Motor neuron (in vitro differentiated cells): ENCODE measurements around the gene PAPPA2. TPM values are rescaled to one million over a fixed set of nuclear protein-coding genes. Genes with fewer than 3 reads are reported as not detected.
A peak's percentile ranks its signal among the peaks of the same experiment; 100 is the strongest.
"Not testable (repeated sequence)": the region's sequence is repeated elsewhere in the genome, so short reads cannot be mapped to it uniquely, and the experiment has no call there.

Source experiments
- ATAC-seq, 8 experiments: fragments of 200-7000 bp; cut with Tn5 transposase; replicated peaks in 6 of 8; 2 replicates each; pipeline ENCODE4 v1.8.0; 2021; ENCODE audit warnings: mild to moderate bottlenecking in 8 of 8, moderate library complexity in 8 of 8
- H3K27ac ChIP-seq, 2 donors: fragments of 250-450 bp; sonication (Bioruptor Pico); 2 replicates each; pipeline ENCODE4 v1.9.0; 2021; ENCODE audit warnings: antibody characterized with exemption in 2 of 2, mild to moderate bottlenecking in 2 of 2, moderate library complexity in 1 of 2
- H3K4me1 ChIP-seq, 2 donors: fragments of 250-450 bp; sonication (Bioruptor Pico); replicated peaks in 1 of 2; 2 replicates each; pipeline ENCODE4 v1.6.1; 2021; ENCODE audit warnings: antibody characterized with exemption in 2 of 2, mild to moderate bottlenecking in 2 of 2, moderate library complexity in 1 of 2
- H3K4me3 ChIP-seq, 5 donors: fragments of 250-450 bp; sonication (Bioruptor Pico); 2 replicates each; pipeline ENCODE4 v1.9.0; 2021; ENCODE audit warnings: antibody characterized with exemption in 5 of 5, mild to moderate bottlenecking in 5 of 5, moderate library complexity in 4 of 5
- WGBS, 10 experiments: fragments of 450-650 bp; shearing (Covaris generic); methylation state at CpG; one replicate each; pipeline ENCODE4 v1.0.0; 2022; 5-methylcytosine and 5-hydroxymethylcytosine counted together
- in situ Hi-C, 9 experiments: fragments of 400-800 bp; cut with MboI; loops; one replicate each; pipeline ENCODE4 v1.15.0; 2021; ENCODE audit warnings: low sequenced_read_pairs in 9 of 9, low pct_unique_long_range_greater_than_20kb in 2 of 9; ENCODE audit not compliant: unreplicated experiment in 9 of 9
- total RNA-seq, 8 experiments: library from RNA; unstranded; fragments of 300-600 nt; gene quantifications; 2 replicates each; pipeline versions ENCODE4 v1.2.3 to v1.2.4, GENCODE V29; 2022

Gene PAPPA2
- total RNA-seq, 8 experiments from 2014 or later, result 1.8 to 82.0 (median 7.1) TPM

GRCh38 chr1:176601348-176601747 lies 138.4 kb downstream of the PAPPA2 start:
- Histone ChIP-seq H3K4me1 (no peaks in the 10 kb centered on the region), H3K27ac (no peak overlapping the region), H3K4me3 (no peak overlapping the region)
- WGBS, 10 experiments, result 0 to 100% (median 51%) methylated on average over 1 to 3 of the region's 3 CpGs; no CpG with 5 or more reads in 2 of the 10 experiments
- peak in 3 of 8 experiments; percentile 41 to 96 (median 90) for ATAC-seq
- in situ Hi-C loops, result no loop called here

GRCh38 chr1:176602388-176603004 lies 139.5 kb downstream of the PAPPA2 start:
- H3K27ac ChIP-seq, result no peak overlapping the region
- in situ Hi-C loops, result no loop called here
- no peak for ATAC-seq
- no peaks in the 10 kb centered on the region for H3K4me1 ChIP-seq
- 23 to 100% (median 53%) methylated on average over 1 to 5 of the region's 5 CpGs for WGBS, 10 experiments
- no peak overlapping the region for H3K4me3 ChIP-seq

DNA sequence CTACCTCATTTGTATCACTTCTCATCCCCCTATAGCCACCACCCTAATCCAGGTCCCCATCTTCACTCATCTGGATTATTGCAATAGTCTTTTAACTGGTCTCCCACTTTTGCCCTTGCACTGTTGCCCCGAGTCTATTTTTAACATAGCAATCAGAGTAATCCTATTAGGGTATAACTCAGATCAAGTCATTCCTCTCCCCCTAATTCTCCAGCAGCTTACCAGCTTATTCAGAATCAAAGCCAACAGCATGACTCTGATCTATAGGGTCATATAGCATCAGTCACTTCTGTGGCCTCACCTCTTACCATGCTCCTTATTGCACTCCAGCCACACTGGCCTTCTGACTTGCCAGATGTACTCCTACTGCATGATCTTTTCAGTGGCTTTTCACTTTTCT lies 140.7 kb downstream of the PAPPA2 start:
- in situ Hi-C loops, result no loop called here
- 20 to 100% (median 78%) methylated on average over 1 of the region's 1 CpG; no CpG with 5 or more reads in 4 of the 10 experiments for WGBS, 10 experiments
- Histone ChIP-seq H3K27ac (no peak overlapping the region), H3K4me1 (no peaks in the 10 kb centered on the region), H3K4me3 (no peak overlapping the region)
- no peak for ATAC-seq

GRCh38 chr1:176604461-176604860 lies 141.5 kb downstream of the PAPPA2 start:
- Histone ChIP-seq H3K27ac (no peak overlapping the region), H3K4me3 (no peak overlapping the region), H3K4me1 (no peaks in the 10 kb centered on the region)
- in situ Hi-C loops, result no loop called here
- no peak for ATAC-seq
- WGBS, 10 experiments, result 0 to 92% (median 69%) methylated on average over 1 to 2 of the region's 2 CpGs

DNA sequence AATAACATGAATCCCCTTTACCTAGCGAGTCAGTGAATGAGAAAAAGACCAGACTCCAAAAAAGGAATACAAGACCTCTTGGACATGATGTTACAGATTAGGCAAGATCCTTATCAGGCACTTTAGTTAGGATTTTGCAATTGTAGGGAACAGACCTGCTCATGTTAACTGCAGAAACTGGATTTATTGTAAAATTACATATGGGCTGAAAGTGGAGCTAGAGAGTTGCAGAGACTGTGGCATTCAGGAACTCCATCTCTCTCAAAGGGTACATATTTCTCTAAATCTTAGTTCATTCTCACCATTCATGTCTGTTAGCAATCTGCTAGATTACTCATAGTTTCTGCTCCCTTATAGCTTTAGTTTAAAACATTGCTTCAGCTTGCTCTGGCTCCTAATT lies 142.2 kb downstream of the PAPPA2 start:
- ATAC-seq, result no peak
- Histone ChIP-seq H3K27ac (no peak overlapping the region), H3K4me3 (no peak overlapping the region), H3K4me1 (no peaks in the 10 kb centered on the region)
- 22 to 100% (median 82%) methylated on average over 1 of the region's 1 CpG; no CpG with 5 or more reads in 2 of the 10 experiments for WGBS, 10 experiments
- in situ Hi-C loops, result no loop called here

DNA sequence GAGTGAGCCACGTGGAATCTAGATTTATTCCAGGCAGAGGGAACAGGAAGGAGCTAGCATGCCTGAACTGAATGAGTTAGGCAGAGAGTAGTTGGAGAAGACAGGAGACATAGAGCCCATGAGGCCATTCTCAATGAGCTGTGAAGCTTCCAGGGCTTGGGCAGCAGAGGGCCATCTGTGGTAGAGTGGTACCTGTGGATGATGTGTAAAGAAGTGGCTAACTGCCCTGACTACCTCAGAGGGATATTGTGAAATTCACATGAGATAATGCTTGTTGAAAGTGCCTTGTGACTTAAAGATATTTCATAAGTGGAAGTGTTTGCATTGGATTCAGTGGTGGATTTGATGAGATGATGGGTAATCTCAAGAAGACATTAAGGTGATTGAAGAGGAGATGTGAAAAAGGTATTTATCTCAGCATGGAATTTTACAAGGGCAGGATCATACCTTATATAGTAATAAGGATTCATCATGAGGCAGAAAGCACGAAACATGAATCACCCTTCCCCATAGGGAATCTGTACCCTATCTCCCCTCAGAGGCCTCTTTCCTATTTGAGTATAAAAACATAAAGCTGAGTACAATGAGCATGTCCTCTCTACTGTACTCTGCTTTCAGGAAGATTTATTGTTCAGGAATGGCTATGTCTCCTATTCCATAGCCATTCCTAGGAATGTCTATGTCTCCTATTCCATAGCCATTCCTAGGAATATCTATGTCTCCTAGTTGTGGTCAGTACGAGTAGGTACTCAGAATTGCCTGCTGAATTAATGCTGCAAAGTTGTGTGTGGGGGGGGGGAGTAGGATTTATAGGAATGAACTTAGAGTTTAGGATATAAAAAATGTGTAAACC lies 146.8 kb downstream of the PAPPA2 start:
- in situ Hi-C loops, result no loop called here
- WGBS, 10 experiments, result 23 to 100% (median 74%) methylated on average over 1 to 3 of the region's 3 CpGs; no CpG with 5 or more reads in 1 of the 10 experiments
- Histone ChIP-seq H3K4me3 (no peak overlapping the region), H3K27ac (no peak overlapping the region), H3K4me1 (no peaks in the 10 kb centered on the region)
- ATAC-seq, result peak in 2 of 8 experiments; percentile 16 to 33

DNA sequence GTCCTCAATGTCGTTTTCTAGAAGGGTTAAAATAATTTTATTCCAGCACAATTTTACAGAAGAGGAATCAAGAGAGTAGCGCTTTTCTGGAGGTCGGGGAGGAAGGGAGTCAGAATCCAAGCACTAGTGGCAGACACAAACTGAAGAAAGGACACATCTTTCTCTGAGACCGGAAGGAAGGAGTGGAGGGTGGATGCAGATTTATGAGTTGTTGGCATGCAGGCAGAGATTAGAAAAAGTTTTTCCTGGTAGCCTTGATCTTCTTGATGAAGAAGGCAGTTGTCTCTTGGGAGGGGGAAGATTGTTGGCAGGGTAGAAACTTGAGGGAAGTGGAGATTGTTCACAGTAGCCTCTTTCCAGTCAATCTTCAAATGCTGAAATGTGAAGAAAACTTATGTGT lies 149.8 kb downstream of the PAPPA2 start:
- in situ Hi-C loops, result no loop called here
- Histone ChIP-seq H3K4me3 (no peak overlapping the region), H3K27ac (no peak overlapping the region), H3K4me1 (no peaks in the 10 kb centered on the region)
- ATAC-seq, result no peak
- WGBS, 10 experiments, result 12 to 100% (median 47%) methylated on average over 1 to 4 of the region's 4 CpGs; no CpG with 5 or more reads in 1 of the 10 experiments

DNA sequence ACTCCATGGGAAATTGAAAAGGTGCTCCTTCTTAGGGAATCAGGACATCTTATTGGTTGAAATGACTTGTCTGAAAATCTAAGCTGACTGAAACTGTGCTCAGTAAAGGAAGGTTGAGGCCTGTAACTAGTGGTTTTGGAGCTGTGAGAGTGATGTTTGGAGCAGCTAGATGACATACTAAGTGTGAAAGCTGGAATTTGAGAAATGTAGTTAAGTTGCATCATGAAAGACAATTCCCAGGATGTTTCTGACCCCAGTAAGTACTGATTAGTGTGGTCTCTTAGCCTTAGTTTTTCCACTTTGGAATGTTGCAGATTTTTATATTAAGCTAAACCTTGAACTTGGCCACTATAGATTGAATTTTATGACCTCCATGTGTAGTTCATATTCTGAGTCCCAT lies 154.9 kb downstream of the PAPPA2 start:
- in situ Hi-C loops, result no loop called here
- no peak overlapping the region for H3K27ac ChIP-seq
- no peaks in the 10 kb centered on the region for H3K4me1 ChIP-seq
- ATAC-seq, result no peak
- H3K4me3 ChIP-seq, result no peak overlapping the region

GRCh38 chr1:176619261-176619660 lies 156.3 kb downstream of the PAPPA2 start:
- no peak for ATAC-seq
- WGBS, 10 experiments, result 17 to 100% (median 83%) methylated on average over 1 of the region's 1 CpG; no CpG with 5 or more reads in 1 of the 10 experiments
- H3K4me3 ChIP-seq, result no peak overlapping the region
- no peak overlapping the region for H3K27ac ChIP-seq
- no peaks in the 10 kb centered on the region for H3K4me1 ChIP-seq
- in situ Hi-C loops, result no loop called here

- H3K4me3 ChIP-seq, result no peak overlapping the region
- WGBS, 10 experiments, result 23 to 100% (median 83%) methylated on average over 1 to 3 of the region's 3 CpGs
- in situ Hi-C loops, result no loop called here
Measured at GRCh38 chr1:176625365-176625764, 162.4 kb downstream of the PAPPA2 start.

GRCh38 chr1:176626572-176627061 lies 163.6 kb downstream of the PAPPA2 start:
- ATAC-seq, result no peak
- Histone ChIP-seq H3K4me3 (no peak overlapping the region), H3K4me1 (no peaks in the 10 kb centered on the region), H3K27ac (no peak overlapping the region)
- in situ Hi-C loops, result no loop called here
- 29 to 96% (median 89%) methylated on average over 2 to 4 of the region's 4 CpGs; no CpG with 5 or more reads in 3 of the 10 experiments for WGBS, 10 experiments

More at GRCh38 chr1:176625365-176625764, 162.4 kb downstream of the PAPPA2 start:
- H3K4me1 ChIP-seq, result no peaks in the 10 kb centered on the region
- H3K27ac ChIP-seq, result no peak overlapping the region
- no peak for ATAC-seq

- no peak overlapping the region for H3K27ac ChIP-seq
- no peak for ATAC-seq
- in situ Hi-C loops, result no loop called here
- no peak overlapping the region for H3K4me3 ChIP-seq
- 0 to 93% (median 83%) methylated on average over 1 to 2 of the region's 2 CpGs; no CpG with 5 or more reads in 2 of the 10 experiments for WGBS, 10 experiments
- no peaks in the 10 kb centered on the region for H3K4me1 ChIP-seq
Measured at GRCh38 chr1:176628775-176629174, 165.8 kb downstream of the PAPPA2 start.

GRCh38 chr1:176634733-176635132 lies 171.8 kb downstream of the PAPPA2 start:
- in situ Hi-C loops, H3K4me3 ChIP-seq, ATAC-seq, H3K4me1 ChIP-seq, H3K27ac ChIP-seq: not testable (repeated sequence)
